Activated gamma-delta T cell treated with anti-CD3 and anti-CD28 coated beads, Interleukin-2, amount 50 U/mL, for 16 hours (primary cell): Measurements from ENCODE around the gene STUB1.
"Not testable (repeated sequence)": the region's sequence is repeated elsewhere in the genome, so short reads cannot be mapped to it uniquely, and the experiment has no call there.

Experiments
- DNase-seq: peaks from one replicate; pipeline ENCODE4 v3.0.0-alpha.2; 2020; ENCODE audit warnings: low read depth

The STUB1 gene

GRCh38 chr16:678858-679813 is 1.1 kb upstream of the STUB1 start:
- no peak for DNase-seq

- no peak for DNase-seq
These were observed 375 bp downstream of the STUB1 start for GRCh38 chr16:680625-680945.

GRCh38 chr16:680967-681745 is 946 bp downstream of the STUB1 start:
- no peak for DNase-seq

- DNase-seq = no peak
These were observed 1.7 kb downstream of the STUB1 start for GRCh38 chr16:681746-682427.

GRCh38 chr16:682493-683395 is 2.5 kb downstream of the STUB1 start:
- DNase-seq = no peak

GRCh38 chr16:683396-684070 is 3.3 kb downstream of the STUB1 start:
- DNase-seq = no peak

GRCh38 chr16:684071-684794 is 4.0 kb downstream of the STUB1 start, which contains the start of gene JMJD8:
JMJD8 (minus strand) TSS chr16:684334; CDS start chr16:684319, 15 bp downstream.
- DNase-seq = peak; percentile 96

GRCh38 chr16:684961-685696 is 4.9 kb downstream of the STUB1 start:
- DNase-seq = no peak

DNA sequence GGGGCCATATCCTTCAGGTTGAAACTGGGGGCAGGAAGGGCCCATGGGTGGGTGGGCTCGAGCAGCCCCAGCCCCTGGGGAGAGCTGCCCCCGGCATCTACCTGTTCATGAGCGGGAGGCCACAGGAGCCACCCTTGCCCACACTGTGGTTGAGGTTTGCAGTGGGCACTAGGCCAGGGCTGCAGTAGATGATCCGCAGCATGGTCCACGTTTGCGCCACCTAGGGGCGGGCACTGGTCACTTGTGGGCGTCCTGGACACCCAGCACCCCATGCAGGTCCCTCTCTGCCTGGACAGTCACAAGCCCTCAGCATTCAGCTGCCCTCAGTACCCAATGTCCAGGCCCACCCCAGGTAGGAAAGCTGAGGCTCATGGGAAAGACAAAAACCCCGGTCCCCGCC is 5.8 kb downstream of the STUB1 start:
- DNase-seq = no peak

GRCh38 chr16:686459-687260 is 6.5 kb downstream of the STUB1 start:
- DNase-seq = no peak

DNA sequence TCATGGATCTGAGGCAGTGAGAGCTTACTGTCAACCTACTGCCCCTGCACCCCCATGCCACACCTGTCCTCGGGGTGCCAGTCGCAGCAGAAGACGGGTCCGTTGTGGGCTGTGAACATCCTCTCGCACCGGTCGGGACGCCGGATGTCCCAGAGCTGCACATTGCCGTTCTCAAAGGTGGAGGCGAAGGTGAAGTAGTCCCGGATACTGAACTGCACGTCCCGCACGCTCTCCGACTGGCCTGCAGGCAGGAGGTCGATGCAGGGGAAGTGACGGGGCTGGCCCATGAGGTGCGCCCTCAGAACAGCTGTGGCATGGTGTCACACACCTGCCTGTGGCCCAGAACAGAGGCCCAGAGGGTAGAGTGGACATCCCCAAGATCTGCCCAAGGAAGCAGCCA is 7.3 kb downstream of the STUB1 start:
- DNase-seq = no peak

DNA sequence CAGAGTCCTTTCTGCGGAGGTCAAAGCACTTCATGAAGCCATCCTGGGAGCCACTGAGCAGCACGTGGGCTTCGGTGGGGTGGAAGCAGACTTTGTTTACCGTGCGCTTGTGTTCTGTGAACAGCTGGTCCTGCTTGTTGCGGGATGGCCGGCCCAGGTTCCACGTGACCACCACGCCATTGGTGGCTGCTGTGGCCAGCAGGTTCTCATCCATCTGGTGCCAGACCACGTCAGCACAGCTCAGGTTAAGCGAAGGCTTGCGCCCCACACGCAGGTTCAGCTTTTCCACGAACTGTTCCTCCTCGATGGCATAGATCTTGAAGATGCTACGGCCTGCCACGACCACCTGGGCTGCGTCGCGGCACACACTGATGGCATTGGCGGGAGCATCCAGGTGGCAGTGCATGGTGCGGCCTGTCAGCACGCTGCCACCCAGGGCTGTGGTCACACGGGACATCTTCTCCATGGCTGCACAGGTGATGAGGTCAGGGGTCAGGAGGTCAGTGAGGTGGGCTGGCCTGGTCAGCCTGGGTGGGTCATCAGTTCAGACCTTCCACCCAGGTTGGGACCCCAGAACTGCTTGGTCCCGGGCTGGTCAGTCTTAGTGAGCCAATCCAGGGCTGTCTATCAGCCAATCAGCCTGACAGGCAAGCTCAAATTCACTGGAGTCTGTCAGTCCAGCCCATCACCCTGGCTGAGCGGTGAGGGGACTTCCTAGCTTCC is 9.1 kb downstream of the STUB1 start:
- DNase-seq = no peak

DNA sequence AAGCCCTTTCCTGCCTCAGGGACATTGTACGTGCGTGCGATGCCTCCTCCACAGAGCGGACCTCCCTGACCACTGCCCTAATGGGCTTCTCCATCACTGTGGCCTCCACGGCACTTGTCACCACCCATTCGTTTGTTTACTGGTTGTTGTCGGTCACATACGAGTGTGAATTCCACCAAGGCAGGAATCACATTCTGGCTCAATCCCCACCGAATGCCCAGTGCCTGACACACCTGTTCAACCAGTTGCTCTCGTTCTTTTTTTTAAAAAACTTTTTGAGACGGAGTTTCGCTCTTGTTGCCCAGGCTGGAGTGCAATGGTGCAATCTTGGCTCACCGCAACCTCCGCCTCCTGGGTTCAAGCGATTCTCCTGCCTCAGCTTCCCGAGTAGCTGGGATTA is 11.0 kb downstream of the STUB1 start:
- DNase-seq = not testable (repeated sequence)

- DNase-seq = no peak
These were observed 12.3 kb downstream of the STUB1 start for GRCh38 chr16:692356-693108.

DNA sequence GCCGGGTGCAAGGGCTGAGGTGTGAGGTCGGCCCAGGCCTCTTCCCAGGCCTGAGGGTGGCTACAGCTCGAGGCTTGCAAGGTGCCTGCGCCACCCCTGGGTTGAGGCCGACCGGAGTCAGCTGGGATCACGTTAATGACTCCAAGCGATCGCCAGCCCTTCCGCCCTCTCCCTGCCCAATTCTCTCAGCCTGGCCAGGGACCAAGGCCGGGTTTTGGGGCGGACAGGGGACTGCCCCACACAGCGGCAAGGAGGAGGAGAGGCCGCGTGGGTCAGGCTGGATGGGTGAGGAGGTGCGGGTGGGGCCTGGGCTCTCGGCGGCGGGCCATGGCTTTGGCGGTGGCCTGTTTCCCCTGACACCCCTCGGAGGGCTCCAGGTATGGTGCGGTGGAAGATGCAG is 13.2 kb downstream of the STUB1 start:
- DNase-seq = no peak

DNA sequence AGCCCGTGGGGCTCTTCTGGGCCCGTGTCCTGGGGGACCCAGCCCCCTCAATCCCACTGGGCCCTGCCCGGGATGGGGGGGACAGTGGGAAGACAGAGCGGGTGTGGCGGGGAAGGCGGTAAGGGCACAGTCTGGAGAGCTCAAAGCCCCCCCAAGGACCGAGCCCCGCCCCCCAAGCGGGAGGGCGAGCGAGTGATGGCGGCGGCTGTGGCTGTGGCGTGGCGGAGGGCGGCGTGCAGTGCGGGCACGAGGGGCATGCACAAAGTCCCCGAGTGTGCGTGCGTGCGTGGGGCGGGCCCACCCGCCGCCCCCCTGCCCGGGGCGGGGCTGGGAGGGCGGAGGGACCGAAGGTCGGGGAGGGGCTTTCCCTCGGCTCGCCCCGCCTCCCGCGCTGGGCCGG is 13.6 kb downstream of the STUB1 start:
- no peak for DNase-seq

DNA sequence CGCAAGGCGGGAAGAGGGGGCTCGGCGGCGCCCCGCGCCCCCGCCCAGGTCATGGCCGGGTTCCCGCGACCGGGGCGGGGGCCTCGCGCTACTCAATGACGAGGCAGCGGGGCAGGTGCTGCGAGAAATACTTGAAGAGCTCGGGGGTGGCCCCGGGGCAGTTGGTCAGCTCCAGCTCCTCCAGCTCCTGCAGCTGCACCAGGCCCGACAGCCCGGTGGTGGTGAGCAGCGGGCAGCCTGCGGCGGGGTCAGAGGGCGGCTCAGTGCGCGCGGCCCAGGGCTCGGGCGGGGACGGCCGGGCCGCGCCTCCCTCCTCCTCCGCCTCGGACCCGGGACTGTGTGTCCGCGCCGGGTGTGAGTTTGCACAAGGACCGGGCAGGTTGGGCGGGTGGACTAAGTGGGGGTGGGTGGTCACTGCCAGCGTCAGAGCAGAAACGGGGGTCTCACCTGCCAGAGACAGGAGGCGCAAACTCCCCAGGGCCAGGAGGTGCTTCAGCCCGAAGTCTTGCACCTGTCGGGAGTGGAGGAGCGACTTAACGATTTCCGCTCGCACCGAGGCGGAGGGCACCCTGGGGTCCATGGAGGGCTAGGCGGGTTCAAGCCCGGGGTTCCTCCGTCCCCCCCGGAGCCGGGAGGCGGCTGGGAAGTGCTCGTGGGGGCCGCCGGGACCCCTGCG is 14.1 kb downstream of the STUB1 start:
- no peak for DNase-seq
